HG03135 (cell line): ENCODE data around the gene SMYD3.
A peak's percentile ranks its signal among the peaks of the same experiment; 100 is the strongest.

Experiments used
- ATAC-seq: cut with Tn5 transposase; IDR thresholded peaks from one replicate; pipeline ENCODE4 v1.9.1; 2021; ENCODE audit warnings: mild to moderate bottlenecking, moderate library complexity; ENCODE audit not compliant: unreplicated experiment

Gene SMYD3

DNA sequence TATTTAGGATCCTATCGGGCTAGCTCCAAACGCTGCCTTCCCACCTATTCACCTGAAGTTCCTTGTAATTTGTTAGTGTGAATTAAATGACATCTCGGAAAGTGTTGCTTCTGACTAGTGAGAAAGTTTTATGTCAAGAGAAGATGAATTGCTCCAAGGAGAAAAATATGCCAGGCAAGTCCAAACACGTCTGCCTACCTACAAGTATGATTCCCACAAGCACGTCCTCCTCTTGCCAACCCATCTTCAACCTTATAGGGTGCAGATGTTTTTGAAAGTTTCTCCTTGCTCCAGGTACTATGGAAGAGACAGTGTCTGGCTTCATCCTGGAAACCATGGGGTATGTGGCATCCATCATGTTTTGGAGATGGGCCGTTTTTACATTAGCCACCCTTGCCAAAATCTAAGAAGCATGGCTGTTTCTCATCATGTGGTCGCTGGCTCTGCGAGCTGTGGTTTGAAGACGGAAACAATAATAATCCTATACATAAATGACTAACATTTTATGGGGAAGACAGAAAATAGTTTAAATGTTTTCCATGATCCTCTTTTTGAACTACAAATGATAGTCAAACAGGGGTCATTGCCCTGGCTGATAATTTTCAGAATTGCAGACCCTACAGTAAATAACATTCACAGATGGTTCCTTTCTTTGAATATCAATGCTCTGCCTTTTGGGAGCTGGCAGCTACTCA lies 505.8 kb downstream of the SMYD3 start:
- ATAC-seq = no peak

DNA sequence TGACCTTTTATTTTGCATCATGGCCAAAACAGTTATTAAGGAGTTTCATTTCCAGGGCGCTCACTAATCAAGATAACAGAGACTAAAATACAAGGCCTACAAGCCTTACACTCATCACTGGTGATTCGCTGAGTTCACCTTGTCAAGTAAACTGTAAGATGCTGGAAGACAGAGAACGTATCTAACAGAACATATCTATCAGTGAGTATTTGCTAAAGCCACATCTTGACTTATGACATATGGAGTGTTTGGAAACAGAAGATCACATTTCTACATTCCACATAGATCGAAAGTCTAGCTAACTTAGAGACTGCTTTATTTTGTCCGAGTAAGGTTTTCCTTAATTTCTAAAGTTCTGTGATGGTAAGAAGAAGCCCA lies 506.5 kb downstream of the SMYD3 start:
- no peak for ATAC-seq

- peak; percentile 82 for ATAC-seq
These were observed 507.1 kb downstream of the SMYD3 start for GRCh38 chr1:245999697-246000637.

DNA sequence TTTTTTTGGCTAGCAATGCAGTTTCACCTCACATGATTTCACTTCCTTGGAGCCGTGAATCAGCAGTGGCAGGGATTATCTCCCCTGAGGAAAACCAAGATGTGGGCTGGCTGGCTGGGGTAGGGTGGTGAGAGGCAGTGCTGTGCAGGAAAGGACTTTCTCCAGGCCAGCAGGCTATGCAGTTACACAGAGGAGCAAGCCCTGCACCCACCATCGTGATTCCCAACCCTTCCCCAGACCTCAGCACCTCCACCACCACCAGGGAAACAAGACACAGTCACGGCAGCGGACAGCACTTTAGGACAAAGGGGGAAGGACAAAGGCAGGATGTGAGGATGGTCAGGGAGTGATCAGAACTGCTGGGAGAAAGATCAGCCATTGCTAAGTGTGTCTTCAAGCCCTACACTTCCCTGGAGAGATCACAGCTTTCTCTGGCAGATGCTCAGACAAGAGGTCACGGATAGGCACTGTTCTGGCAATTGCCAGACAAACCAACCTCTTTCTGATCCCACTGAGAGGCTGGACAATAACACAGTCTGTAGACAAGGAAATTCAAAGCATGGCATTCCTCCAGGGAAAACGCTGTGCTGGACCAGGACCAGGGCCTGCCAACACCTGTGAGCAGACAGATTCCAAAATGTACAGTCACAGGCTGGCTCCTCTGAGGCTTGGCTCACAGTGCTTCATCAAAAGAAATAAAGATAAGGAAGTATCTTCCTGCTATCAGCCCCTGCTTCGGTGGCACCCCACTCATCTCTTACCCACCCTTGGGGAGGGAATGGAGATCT lies 509.4 kb downstream of the SMYD3 start:
- no peak for ATAC-seq

DNA sequence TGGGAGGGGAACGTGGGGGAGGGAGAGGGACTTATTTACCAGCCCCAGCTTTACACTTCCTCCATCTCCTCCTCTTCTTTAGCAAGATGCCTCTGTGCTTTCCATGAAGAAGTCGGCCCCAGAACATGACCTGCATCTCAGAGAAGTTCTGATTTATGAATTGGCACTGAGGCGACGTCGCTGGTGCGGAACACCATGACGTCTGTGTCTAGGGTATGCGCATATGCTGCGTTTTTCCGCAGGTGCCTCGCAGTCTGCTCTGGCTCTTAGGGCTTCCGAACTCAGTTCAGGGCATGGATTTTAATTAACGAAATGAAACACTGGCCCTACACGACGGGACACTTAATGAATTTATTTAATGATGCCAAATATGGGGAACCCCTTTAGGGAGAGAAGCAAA lies 510.3 kb downstream of the SMYD3 start:
- ATAC-seq = no peak

DNA sequence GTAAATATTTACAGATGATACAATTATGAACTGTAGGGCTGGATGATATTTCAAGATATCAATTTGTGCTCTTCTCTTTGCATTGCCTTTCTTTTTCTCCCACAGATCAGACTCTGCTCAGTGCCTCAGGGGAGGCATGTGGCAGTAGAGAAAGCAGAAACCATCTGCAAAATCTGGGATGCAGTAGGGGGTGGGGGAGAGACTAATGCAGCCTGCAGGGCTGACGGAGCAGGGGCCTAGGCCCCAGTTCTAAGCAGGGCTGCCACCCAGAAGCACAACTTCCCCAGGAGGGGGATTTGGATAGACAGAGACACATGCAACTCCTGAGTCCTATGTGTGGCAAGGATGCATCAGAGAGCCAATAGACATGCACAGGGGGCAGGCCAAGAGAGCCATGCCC lies 511.6 kb downstream of the SMYD3 start:
- no peak for ATAC-seq

- ATAC-seq = no peak
These were observed 515.8 kb downstream of the SMYD3 start for GRCh38 chr1:245991266-245991665.

GRCh38 chr1:245990315-245991022 lies 516.6 kb downstream of the SMYD3 start:
- peak; percentile 74 for ATAC-seq

GRCh38 chr1:245988393-245989078 lies 518.5 kb downstream of the SMYD3 start:
- no peak for ATAC-seq

GRCh38 chr1:245987997-245988392 lies 519.1 kb downstream of the SMYD3 start:
- no peak for ATAC-seq

- no peak for ATAC-seq
These were observed 519.5 kb downstream of the SMYD3 start for GRCh38 chr1:245987577-245987976.

- no peak for ATAC-seq
These were observed 519.9 kb downstream of the SMYD3 start for GRCh38 chr1:245987219-245987545.

DNA sequence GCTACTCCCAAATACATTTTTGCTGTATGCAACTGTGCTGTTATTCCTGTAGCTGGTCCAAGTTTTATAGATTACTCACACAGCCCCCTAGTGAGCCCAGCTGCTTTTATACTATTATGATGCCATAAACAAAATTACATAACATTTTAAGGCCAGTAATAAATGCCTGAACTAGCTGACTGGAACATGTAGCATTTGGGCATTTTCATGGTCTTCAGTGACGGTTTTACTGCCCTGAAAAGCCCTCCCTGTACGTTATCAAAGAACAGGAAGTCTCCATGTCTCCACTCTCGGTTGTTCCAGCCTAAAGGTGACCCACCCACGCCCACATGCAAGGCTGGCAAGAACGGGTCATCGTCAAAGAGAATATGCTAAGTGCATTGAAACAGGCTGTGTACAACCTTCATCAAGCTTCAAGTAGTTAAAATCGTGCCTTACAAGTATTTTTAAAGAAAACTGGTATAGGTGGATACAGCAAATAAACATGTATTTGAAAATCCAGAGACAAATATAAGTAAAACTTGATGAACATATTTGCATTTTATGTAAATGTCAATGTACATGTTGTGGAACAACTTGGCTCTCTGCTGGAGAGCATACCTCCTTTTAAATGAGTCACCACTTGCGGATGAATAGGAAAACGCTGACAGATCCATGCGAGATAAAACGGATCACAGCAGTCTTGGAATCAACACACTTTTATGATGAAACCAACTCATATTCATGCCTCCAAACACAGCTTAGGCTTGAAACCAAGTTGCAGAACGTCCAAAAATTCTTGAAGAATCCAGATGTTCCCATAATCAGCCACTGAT lies 520.5 kb downstream of the SMYD3 start:
- no peak for ATAC-seq

GRCh38 chr1:245984390-245985155 lies 522.5 kb downstream of the SMYD3 start:
- ATAC-seq = no peak

DNA sequence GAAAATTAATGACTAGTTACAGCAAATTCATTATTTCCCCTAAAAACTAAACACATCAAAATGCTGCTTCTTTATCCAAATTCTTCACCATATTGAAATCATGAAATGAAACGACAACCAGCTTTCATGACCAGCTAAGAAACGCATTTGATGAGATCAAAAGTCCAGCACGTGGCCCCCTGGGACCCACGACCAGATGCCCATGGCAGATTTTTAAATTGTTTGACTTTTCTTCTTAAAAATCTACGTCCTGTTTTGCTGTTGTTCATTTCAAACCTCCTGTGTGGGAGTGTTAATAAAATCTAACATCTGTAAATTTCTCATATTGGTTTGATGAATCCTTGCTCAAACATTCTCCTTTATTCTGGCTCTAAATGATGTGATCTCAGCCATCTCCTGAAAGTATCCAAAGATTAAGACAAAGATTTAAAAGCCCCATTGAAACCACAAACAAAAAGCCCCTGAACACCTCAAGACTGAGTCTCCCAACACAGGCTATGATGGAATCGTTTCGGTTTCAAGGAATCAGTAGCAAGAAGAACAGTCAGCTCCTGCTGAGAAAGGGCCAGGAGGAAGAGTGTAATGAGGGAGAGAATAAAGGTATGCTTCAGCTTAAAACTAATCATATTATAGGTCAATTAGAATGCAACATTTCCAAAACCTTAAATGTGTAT lies 523.6 kb downstream of the SMYD3 start:
- no peak for ATAC-seq

DNA sequence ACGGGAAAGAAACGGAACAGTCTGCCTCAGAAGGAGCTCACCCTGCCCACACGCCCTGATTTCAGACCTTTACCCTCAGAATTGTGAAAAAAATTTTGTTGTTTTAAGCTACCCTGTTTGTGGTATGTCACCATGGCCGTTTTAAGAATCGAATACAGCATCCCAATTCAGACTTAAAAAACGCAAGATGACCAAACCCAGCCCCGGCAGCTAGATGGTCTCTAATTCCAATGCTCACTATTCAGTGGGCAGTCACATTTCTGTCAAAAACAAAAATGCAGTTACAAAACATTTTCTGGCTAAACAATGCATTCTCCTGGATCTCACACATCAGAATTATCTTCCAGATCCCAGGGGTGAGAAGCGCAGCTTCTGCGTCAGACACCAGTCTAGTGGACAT lies 527.5 kb downstream of the SMYD3 start:
- ATAC-seq = no peak

DNA sequence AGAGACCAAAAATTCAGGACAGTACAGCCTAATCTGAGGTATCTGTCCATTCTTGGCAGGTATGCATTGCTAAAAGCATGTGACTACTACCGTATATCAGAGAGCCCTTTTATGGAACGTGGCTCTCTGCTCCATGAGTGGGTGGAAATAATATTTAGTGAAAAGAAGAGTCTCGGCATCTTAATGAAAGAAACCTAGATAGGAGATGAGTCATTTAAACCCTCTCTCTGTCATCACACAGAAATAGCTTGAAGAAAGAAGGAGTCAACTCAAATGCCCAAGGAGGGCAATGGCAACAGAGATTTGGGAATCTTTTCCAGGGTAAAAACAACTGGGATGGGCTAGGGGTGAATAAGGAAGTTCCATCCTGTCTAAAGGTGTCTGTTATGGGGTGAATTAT lies 528.2 kb downstream of the SMYD3 start:
- ATAC-seq = no peak

DNA sequence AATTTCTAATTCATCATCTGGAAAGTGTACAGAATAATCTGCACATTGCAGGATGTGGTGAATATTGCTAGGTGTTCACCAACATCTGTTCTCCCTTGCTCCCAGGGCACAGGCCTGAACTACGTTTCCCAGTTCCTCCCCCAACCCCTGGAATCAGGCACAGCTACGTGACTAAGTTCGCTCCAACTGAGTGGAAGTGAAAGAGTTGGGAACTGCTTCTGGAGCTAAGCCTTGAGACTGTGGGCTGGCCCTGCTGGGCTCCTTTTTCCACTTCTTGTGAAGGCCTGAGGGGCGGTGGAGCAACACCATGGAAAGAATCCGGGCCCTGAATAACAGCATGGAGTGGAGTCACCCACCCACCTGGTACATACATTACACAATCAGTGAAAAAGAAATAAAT lies 534.6 kb downstream of the SMYD3 start:
- no peak for ATAC-seq
